HUES48 (cell line): Measurements from ENCODE around the gene METTL2A.
"Not testable (repeated sequence)": the region's sequence is repeated elsewhere in the genome, so short reads cannot be mapped to it uniquely, and the experiment has no call there.

ENCODE experiments used
- H3K27ac ChIP-seq: one replicate; pipeline ENCODE4 v1.7.0; 2013; ENCODE audit warnings: low read depth, low read length, inconsistent platforms
- H3K27me3 ChIP-seq: 2 replicates; pipeline ENCODE4 v1.6.1; 2013; ENCODE audit warnings: mild to moderate bottlenecking, low read length; ENCODE audit not compliant: control insufficient read depth, insufficient read depth
- H3K36me3 ChIP-seq: 2 replicates; pipeline ENCODE4 v1.6.1; 2013; ENCODE audit warnings: low read length; ENCODE audit not compliant: control insufficient read depth, insufficient read depth
- H3K4me1 ChIP-seq: 2 replicates; pipeline ENCODE4 v1.6.1; 2013; ENCODE audit warnings: mild to moderate bottlenecking, low read length; ENCODE audit not compliant: control insufficient read depth, insufficient read depth
- H3K4me3 ChIP-seq: 2 replicates; pipeline ENCODE4 v1.5.1; 2013; ENCODE audit warnings: mild to moderate bottlenecking, low read depth, low read length
- H3K9ac ChIP-seq: 2 replicates; pipeline ENCODE4 v1.6.1; 2013; ENCODE audit warnings: mild to moderate bottlenecking, low read depth, low read length, moderate library complexity
- H3K9me3 ChIP-seq: 2 replicates; pipeline ENCODE4 v1.6.1; 2013; ENCODE audit warnings: low read length; ENCODE audit not compliant: control insufficient read depth, insufficient read depth

Gene METTL2A

GRCh38 chr17:62423647-62424461 is at the start of gene METTL2A:
Gene METTL2A (plus strand): TSS chr17:62423897. CDS start chr17:62423903, 6 bp downstream.
- H3K4me1 ChIP-seq, H3K9me3 ChIP-seq, H3K27me3 ChIP-seq: not testable (repeated sequence)
- Histone ChIP-seq H3K4me3 (peak within 1 kb of the TSS; percentile 92), H3K36me3 (peaks cover 19% of the 10 kb centered on the region), H3K27ac (peak within 1 kb of the TSS; percentile 90), H3K9ac (peak within 1 kb of the TSS; percentile 83)

GRCh38 chr17:62380253-62380652 is 43.4 kb upstream of the METTL2A start, which contains the start of gene EFCAB3:
Gene EFCAB3 (plus strand): TSS chr17:62380553. CDS start chr17:62382980, 2,427 bp downstream.
- no peaks in the 10 kb centered on the region for H3K36me3 ChIP-seq
- H3K27me3 ChIP-seq: no peaks in the 10 kb centered on the region
- no peak within 1 kb of the TSS for H3K27ac ChIP-seq
- no peaks in the 10 kb centered on the region for H3K9me3 ChIP-seq
- no peak within 1 kb of the TSS for H3K4me3 ChIP-seq
- no peak within 1 kb of the TSS for H3K9ac ChIP-seq
- H3K4me1 ChIP-seq: no peaks in the 10 kb centered on the region

- H3K27me3 ChIP-seq: no peaks in the 10 kb centered on the region
- H3K4me3 ChIP-seq: no peak overlapping the region
- H3K27ac ChIP-seq: no peak overlapping the region
These were observed 42.1 kb upstream of the METTL2A start for GRCh38 chr17:62381561-62381960.

GRCh38 chr17:62388856-62389255 is 34.8 kb upstream of the METTL2A start:
- no peak overlapping the region for H3K9ac ChIP-seq
- H3K4me3 ChIP-seq: no peak overlapping the region
- H3K27me3 ChIP-seq: no peaks in the 10 kb centered on the region
- no peaks in the 10 kb centered on the region for H3K4me1 ChIP-seq
- no peaks in the 10 kb centered on the region for H3K36me3 ChIP-seq
- no peak overlapping the region for H3K27ac ChIP-seq
- no peaks in the 10 kb centered on the region for H3K9me3 ChIP-seq

More at GRCh38 chr17:62381561-62381960, 42.1 kb upstream of the METTL2A start:
- Histone ChIP-seq H3K9ac (no peak overlapping the region), H3K4me1 (no peaks in the 10 kb centered on the region), H3K9me3 (no peaks in the 10 kb centered on the region), H3K36me3 (no peaks in the 10 kb centered on the region)

GRCh38 chr17:62392908-62393307 is 30.8 kb upstream of the METTL2A start:
- H3K9ac ChIP-seq: no peak overlapping the region
- no peak overlapping the region for H3K4me3 ChIP-seq
- no peak overlapping the region for H3K27ac ChIP-seq
- no peaks in the 10 kb centered on the region for H3K36me3 ChIP-seq
- H3K27me3 ChIP-seq: no peaks in the 10 kb centered on the region
- H3K4me1 ChIP-seq: no peaks in the 10 kb centered on the region
- no peaks in the 10 kb centered on the region for H3K9me3 ChIP-seq

- Histone ChIP-seq H3K36me3 (no peaks in the 10 kb centered on the region), H3K9ac (no peak overlapping the region), H3K4me3 (no peak overlapping the region), H3K9me3 (no peaks in the 10 kb centered on the region), H3K27ac (no peak overlapping the region), H3K4me1 (no peaks in the 10 kb centered on the region), H3K27me3 (no peaks in the 10 kb centered on the region)
These were observed 24.8 kb upstream of the METTL2A start for GRCh38 chr17:62398891-62399290.

- no peak overlapping the region for H3K9ac ChIP-seq
- no peaks in the 10 kb centered on the region for H3K9me3 ChIP-seq
- no peak overlapping the region for H3K27ac ChIP-seq
These were observed 18.2 kb upstream of the METTL2A start for GRCh38 chr17:62405451-62405850.

GRCh38 chr17:62413090-62413489 is 10.6 kb upstream of the METTL2A start:
- H3K9me3 ChIP-seq: not testable (repeated sequence)

More at GRCh38 chr17:62405451-62405850, 18.2 kb upstream of the METTL2A start:
- no peaks in the 10 kb centered on the region for H3K36me3 ChIP-seq
- peaks cover 11% of the 10 kb centered on the region; the same call in 1 of the 2 replicates for H3K4me1 ChIP-seq
- H3K4me3 ChIP-seq: no peak overlapping the region
- no peaks in the 10 kb centered on the region for H3K27me3 ChIP-seq

GRCh38 chr17:62426214-62426613 is 2.5 kb downstream of the METTL2A start:
- peaks cover 26% of the 10 kb centered on the region for H3K36me3 ChIP-seq
- not testable (repeated sequence) for H3K4me1 ChIP-seq, H3K9ac ChIP-seq, H3K27me3 ChIP-seq, H3K4me3 ChIP-seq, H3K9me3 ChIP-seq, H3K27ac ChIP-seq

More at GRCh38 chr17:62413090-62413489, 10.6 kb upstream of the METTL2A start:
- H3K9ac ChIP-seq, H3K4me1 ChIP-seq, H3K27me3 ChIP-seq, H3K4me3 ChIP-seq, H3K27ac ChIP-seq, H3K36me3 ChIP-seq: not testable (repeated sequence)

- H3K27ac ChIP-seq, H3K9me3 ChIP-seq, H3K27me3 ChIP-seq, H3K4me1 ChIP-seq, H3K4me3 ChIP-seq, H3K9ac ChIP-seq: not testable (repeated sequence)
- peaks cover 28% of the 10 kb centered on the region for H3K36me3 ChIP-seq
These were observed 11.6 kb downstream of the METTL2A start for GRCh38 chr17:62435251-62435650.

- not testable (repeated sequence) for H3K4me1 ChIP-seq, H3K27ac ChIP-seq, H3K27me3 ChIP-seq, H3K4me3 ChIP-seq, H3K9ac ChIP-seq, H3K9me3 ChIP-seq
- H3K36me3 ChIP-seq: peaks cover 58% of the 10 kb centered on the region
These were observed 17.5 kb downstream of the METTL2A start for GRCh38 chr17:62441181-62441580.
